GM21786 (cell line): ENCODE data around the gene COL9A1.
"Not testable (repeated sequence)": the region's sequence is repeated elsewhere in the genome, so short reads cannot be mapped to it uniquely, and the experiment has no call there.

Experiments
- ATAC-seq: cut with Tn5 transposase; IDR thresholded peaks from one replicate; pipeline ENCODE4 v1.9.1; 2021; ENCODE audit not compliant: unreplicated experiment

COL9A1 gene

DNA sequence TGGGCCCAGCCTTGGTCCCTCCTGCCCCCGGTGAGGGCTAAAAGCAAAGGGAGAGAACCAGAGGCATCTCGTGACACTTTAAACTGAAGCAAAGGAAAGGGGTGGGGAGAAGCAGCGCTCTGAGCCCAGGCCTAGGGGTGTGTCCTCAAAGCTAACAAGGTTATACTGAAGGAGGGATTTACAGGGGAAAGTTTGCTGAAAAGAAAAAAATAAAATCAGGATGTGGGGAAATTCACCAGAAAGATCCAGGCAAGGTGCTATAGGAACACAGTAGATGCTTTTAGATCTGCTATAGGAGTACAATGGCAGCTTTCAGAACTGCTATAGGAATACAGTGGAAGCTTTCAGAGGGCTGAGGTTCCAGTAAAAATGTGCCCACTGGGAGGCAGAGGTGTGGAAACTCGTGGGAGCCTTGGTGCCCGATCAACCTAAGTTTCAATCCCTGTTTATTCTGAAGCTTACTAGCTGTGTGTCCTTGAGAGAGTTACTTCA, at the start of gene COL9A1:
Gene COL9A1 (minus strand): TSS at position 51 of the 492 bp plus-strand sequence. CDS start 160 bp downstream, outside the sequence.
- no peak for ATAC-seq

GRCh38 chr6:70351461-70351860, 48.6 kb upstream of the COL9A1 start:
- ATAC-seq, result no peak

DNA sequence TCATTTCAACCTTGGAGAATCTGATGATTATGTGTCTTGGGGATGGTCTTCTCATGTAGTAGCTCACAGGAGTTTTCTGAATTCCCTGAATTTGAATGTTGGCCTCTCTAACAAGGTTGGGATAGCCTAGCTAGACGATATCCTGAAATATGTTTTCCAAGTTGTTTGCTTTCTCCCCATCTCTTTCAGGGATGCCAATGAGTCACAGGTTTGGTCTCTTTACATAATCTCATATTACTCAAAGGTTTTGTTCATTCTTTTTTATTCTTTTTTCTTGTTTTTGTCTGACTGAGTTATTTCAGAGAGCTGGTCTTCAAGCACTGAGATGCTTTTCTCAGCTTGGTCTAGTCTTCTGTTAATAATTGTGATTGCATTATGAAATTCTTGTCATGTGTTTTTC, 42.7 kb upstream of the COL9A1 start:
- ATAC-seq, result no peak

DNA sequence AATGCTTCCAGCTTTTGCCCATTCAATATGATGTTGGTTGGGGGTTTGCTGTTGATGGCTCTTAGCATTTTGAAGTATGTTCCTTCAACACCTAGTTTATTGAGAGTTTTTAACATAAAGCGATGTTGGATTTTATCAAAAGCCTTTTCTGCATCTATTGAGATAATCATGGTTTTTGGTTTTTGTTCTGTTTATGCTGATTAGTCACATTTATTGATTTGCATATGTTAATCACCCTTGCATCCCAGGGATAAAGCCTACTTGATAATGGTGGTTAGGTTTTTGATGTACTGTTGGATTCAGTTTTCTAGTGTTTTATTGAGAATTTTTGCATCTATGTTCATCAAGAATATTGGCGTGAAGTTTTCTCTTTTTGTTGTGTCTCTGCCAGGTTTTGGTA, 40.4 kb upstream of the COL9A1 start:
- no peak for ATAC-seq

- ATAC-seq, result not testable (repeated sequence)
Observed at GRCh38 chr6:70339810-70340209, 36.9 kb upstream of the COL9A1 start.

- no peak for ATAC-seq
Observed at GRCh38 chr6:70338775-70339174, 35.9 kb upstream of the COL9A1 start.

GRCh38 chr6:70337743-70338105, 34.8 kb upstream of the COL9A1 start:
- no peak for ATAC-seq

DNA sequence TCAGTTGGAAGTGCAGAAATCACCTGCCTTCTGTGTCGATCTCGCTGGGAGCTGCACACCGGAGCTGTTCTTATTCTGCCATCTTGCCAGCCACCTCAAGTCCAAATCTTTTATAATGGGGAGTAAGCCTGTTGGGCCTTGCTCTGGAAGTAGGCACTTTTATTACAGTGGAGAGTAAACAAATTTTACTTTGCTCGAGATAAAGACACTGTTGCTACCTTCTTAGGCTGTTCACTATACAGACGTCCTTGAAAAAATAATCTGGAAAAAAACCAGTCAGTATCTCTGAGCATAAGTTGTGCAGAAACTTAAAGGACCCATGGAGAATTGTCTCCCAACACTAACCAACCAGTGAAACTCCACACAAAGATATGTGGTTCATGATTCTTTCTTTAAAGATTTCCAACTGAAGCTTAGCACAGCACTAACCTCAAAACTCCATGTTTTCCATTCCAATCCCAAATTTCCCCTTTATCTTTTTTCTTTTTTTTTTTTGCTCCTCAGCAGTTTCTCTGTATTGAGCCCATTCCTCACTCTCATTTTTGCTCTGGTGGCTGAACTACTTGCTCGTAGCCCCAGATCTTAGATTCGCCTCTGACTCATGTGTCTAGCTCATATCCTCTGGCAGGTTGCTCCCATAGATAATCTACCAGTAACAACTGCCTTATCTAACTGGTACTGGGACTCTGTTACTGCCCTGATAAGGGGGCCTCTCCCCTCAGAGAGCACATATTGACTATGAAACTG, 34.3 kb upstream of the COL9A1 start:
- ATAC-seq, result no peak

DNA sequence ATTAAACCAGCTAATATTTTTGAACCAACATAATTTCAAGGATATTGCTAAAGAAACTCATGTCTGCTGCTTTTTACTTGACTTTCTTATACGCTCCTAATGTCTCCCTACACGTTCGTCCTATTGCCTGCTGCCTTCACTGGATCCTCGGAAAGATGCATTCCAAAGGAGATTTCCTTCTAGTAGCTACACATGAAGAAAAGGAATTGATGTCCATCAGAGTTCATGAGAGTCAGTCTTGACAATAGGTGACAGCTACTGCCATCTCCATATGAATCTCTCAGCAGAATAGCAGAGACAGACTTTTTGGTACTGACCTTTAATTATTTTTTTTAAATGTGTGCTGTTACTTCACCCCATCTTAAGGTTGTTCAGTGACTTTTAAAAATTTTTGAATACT, 24.2 kb upstream of the COL9A1 start:
- no peak for ATAC-seq

GRCh38 chr6:70325009-70325408, 22.1 kb upstream of the COL9A1 start:
- no peak for ATAC-seq

DNA sequence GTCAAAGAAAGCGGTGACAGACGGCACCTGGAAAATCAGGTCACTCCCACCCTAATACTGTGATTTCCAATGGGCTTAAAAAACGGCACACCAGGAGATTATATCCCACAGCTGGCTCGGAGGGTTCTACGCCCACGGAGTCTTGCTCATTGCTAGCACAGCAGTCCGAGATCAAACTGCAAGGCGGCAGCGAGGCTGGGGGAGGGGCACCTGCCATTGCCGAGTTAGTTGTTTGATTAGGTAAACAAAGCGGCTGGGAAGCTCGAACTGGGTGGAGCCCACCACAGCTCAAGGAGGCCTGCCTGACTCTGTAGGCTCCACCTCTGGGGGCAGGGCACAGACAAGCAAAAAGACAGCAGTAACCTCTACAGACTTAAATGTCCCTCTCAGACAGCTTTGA, 14.9 kb upstream of the COL9A1 start:
- not testable (repeated sequence) for ATAC-seq

- peak; percentile 81 for ATAC-seq
Observed at GRCh38 chr6:70315079-70315751, 12.3 kb upstream of the COL9A1 start.

DNA sequence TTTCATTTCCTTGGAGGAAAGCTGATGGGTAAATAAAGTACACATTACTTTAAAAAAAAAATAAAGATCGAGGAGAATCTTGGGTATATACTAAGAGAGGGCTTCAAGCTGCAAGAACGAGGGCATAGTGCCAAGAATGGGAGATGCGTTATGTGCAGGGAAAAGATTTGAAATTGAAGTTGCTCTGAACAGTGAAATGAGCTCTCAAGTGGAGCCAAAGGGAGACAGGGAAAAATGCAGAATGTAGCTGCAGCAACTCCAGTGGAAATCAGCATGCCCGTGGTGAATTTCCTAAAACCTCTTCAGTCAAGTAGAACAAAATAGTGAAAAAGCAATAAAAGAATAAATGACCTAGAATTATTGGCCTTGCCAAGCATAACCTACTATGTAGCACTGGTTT, 11.4 kb upstream of the COL9A1 start:
- no peak for ATAC-seq

DNA sequence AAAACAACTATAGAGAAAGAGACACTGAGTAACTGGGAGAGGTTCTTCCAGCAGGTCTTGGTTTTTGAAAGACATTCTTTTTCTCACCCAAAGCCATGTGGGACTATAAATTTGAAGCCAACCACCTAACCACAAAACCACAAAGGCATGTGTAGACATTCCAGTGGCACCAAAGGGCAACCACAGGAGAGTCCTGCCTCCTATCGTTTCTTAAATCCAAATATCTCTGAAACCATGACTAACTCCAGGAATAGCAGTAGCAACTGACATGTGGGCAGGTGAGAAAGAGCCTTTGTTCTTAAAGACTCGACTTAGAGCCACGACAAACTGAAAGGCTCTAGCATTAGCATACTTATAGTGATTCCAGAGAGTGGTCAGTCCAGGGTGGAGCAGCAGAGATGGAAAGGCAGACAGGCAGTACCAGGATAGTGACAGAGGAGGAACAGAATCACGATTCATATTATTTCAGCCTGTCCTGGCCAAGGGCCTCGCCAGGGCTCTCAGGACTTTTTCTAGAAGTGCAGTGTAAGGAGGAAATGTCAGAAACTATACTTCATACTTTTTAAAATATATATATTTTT, 9.4 kb upstream of the COL9A1 start:
- ATAC-seq, result no peak

DNA sequence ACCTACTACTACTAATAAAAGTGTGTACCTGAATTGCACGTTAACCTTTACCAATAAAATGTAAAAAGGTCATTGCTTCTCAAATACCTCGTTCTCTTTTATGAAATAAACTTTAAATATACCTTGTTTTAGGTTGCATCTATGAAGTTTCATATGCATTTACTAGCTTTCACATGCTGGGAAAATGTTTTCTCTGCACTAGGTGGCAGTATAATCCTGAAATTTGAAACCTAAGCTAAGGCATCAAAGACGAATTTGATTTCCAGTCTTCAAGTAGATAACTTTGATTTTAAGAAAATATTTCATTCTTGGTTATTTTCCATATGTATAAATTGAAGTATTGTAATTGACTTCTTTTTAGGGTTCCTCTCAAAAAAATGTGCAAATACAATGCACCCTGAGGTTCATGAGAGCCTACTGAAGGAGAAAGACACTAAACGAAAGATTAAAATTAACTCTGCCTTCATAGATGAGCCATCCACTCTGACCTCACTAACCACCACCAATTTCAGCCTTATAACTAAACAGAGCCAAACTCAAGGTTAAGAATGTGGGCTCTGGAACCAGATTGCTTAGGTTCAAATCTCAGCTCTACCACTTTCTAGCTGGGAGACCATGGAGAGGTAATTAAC, 7.3 kb upstream of the COL9A1 start:
- no peak for ATAC-seq

DNA sequence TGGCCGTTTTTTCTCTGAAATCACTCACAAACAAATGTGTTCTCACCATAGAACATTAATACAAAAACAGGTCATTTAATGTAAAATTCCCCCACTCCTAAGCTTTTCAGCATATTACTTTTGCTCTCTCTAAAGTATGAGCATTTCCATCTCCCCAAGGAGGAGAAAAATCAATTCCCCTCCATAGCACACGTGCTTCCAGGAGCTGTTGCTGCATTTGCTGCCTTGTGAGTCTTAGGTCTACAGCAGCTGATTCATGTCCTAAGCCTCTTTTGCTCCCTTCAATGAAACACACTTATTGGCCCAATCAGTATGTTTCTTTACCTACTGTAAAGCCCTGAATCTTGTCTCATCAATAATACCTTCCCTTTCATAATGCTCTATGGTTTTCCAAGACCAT, 6.4 kb upstream of the COL9A1 start:
- no peak for ATAC-seq

- not testable (repeated sequence) for ATAC-seq
Observed at GRCh38 chr6:70308142-70308541, 5.3 kb upstream of the COL9A1 start.

- ATAC-seq, result no peak
Observed at GRCh38 chr6:70307008-70307407, 4.1 kb upstream of the COL9A1 start.

DNA sequence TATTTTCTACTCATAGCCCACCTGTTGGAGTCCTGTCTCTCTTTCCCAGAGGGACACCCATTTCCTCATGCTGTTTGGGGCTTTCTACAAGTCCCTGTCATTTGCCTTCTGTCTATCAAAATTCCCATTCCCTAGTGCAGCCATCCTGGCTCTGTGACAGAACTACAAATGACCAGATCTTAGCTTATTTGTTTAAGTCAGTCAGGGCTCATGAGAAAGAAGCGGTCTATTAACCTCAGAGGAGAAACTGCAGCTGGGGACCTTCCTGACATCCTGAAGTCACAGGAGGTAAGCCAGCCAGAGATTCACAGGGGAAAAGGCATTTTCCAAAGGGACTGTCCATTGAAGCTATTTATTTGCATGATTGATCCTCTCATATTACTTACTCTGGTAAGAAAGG, 1.7 kb upstream of the COL9A1 start:
- no peak for ATAC-seq

DNA sequence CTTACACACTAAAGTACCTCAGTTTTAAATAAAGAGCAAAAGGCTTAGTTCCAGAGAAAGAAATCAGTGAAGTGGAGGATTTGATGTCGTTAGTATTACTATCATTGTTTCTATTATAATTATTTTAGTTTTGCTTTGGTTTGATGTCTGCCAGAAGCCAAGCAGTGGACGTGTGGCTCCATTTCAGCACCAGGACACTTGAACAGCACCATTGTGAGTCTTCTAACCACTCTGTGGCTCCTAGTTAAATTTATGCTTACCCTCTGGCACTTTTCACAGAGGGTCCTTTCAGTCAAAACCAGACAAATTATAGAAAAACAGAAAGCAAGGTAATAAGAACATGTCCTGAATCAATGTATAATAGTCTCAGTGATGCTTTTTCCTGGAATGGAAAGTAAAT, 3.4 kb downstream of the COL9A1 start:
- ATAC-seq, result no peak

DNA sequence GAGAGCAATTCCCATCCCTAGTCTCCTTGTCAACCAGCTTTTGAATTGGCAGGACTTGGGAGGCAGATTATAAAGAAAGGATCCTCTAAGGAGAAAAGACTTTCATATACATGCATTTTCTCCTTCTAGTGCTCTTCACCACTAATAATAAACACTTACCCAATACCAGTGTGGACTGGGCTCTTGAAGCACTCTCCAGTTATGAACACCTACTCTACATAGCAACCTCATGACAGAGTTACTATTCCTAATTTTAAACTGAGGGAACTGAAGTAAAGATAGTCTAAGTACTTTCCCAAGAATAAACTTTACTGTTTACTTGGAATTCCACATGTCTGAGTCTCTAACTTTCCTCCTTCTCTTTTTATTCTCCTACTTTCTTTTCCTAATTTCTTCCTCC, 4.8 kb downstream of the COL9A1 start:
- no peak for ATAC-seq

DNA sequence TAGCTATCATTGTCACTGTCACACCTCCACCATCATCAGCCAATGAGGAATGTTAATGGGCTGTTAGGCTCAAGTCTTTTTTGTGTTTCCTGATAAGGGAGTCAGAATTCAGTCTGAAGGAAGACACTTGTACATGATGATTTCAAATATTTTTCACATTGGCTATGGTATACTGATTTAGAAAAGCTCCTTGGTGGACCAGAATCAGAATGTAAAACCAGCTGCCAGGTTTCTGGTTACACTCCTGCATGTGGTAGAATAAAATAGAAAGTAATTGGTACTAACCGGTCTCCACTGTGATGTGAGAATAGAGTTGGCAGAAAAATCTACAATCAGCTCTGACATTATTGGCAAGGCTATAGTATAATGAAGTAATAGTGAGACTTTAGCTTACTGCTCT, 10.7 kb downstream of the COL9A1 start:
- no peak for ATAC-seq
